ENCODE results near the gene AQP12B.
"Not testable (repeated sequence)": the region's sequence is repeated elsewhere in the genome, so short reads cannot be mapped to it uniquely, and the experiment has no call there.

Gene AQP12B

DNA sequence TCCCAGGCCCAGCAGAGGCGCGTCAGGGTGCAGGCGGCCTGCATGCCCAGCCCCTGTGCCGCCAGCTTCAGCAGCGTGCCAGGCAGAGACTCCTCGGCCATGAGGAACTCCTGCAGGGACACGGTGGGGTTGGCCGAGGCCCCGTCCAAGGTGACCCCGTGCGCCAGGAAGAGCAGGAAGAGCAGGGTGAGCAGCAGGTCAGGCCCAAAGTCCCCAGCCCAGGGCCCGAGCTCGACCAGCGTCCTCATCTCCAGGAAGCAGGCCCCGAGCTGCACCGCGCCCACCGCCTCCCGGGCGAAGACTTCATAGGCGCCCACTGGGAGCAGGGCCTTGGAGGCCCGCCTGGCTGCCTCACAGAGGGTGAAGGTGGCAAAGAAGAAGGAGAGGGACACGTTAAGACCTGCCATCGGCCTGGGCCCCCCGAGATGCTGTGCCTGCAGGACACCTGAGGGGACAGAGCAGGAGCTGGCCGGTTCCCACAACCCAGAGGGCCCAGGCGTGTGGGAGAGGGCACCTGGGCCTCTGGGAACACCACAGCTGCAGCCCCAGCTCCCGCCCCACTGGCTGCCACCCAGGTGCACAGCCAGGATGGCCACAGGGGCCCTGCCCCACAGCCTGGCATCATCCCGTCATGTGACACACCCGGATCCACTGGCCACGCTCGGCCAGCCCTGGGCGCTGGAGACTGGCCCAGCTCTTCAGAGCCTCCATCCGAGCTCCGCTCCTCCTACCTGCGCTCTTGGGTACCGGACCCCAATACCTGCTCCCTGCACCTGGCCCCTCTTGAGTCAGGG, at the start of gene AQP12B:
Gene AQP12B, minus strand, starts transcription at position 455 of the 794 bp plus-strand sequence. Its CDS starts 48 bp downstream, at position 407.
- DNase-seq = not testable (repeated sequence)

- no peak for DNase-seq
Measured at GRCh38 chr2:240732184-240732583, 49.5 kb upstream of the AQP12B start.

DNA sequence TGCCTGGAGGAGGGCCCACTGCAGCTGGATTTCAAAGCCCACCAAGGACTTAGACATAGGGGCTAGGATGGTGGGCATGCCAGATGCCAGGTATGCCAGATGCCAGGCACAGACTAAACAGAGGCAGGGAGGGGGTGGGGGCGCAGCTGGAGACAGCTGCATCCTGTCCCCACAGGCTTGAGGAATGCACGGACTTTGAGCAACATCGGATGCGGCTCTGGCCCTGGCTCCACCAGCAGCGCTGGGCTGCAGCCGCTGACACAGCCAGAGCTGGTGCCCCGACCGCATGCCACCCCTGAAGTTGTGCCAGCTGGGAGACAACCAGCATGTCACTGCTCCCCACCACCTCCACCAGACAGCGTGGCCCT, 48.5 kb upstream of the AQP12B start:
- no peak for DNase-seq

DNA sequence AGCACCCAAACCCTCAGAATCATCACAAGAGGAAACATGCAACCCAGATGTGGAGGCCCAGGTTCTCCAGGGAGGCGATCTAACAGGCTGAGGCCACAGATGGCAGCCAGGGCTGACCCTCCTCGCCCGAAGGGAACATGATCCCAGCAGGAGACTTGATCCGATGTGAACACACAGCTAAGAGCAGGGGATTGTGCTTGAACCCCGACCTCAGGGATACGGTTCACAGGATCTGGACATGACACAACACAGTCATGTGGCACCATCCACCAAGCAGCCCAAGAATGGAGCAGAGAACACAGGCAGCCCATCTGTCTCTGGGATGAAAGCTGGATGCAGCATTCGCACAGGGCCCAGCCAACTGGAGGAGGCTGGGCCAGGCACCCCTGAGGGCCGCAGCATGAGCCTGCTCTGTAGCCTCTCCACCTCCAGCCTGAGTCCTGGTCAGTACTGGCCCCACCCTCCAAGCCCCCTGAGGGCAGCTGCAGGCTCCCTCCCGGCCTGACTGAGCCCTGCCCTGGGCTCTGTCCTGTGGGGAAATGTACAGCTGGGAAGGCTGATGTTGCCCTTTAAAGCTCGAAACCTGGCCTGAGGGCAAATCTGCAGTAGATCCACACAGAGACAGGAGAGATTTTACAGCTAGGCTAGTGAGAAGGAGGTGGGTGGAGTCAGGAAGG, 48.0 kb upstream of the AQP12B start:
- DNase-seq = no peak

DNA sequence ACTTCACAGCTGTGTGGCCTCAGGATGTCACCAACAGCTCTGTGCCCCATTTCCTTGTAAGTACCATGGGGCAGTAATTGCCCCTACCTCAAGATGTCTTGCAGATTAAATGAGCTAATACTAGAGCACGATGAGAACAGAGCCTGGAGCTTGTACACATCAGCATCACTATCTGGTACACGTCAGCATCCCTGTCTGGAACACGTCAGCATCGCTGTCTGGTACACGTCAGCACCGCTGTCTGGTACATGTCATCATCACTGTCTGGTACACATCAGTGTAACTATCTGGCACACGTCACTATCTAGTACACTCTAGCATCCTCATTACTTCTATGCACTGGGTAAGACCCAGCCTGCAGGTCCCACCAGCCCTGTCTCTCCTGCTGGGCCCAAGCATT, 46.1 kb upstream of the AQP12B start:
- DNase-seq = no peak

DNA sequence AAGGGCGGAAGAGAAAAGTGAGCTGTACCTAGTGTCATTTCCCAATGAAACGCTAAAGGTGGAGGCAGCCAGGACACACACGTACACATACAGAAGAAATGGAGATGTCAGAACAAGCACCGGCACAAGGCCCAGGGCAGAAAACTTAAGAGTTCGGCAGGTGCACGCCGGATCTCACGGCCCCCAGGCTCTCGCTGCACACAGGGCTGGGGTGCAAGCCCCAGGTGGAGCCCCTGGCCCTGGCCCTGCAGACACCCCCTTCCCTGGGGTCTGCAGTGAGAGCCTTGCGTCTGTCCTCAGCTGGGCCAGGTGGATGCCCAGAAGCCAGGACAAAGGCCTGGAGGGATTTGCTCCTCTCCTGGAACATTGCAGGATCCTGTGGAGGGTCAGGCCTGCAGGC, 45.7 kb upstream of the AQP12B start:
- DNase-seq = no peak

- no peak for DNase-seq
Measured at GRCh38 chr2:240727913-240728312, 45.2 kb upstream of the AQP12B start.

- no peak for DNase-seq
Measured at GRCh38 chr2:240727439-240727838, 44.8 kb upstream of the AQP12B start.

- no peak for DNase-seq
Measured at GRCh38 chr2:240726876-240727275, 44.2 kb upstream of the AQP12B start.

DNA sequence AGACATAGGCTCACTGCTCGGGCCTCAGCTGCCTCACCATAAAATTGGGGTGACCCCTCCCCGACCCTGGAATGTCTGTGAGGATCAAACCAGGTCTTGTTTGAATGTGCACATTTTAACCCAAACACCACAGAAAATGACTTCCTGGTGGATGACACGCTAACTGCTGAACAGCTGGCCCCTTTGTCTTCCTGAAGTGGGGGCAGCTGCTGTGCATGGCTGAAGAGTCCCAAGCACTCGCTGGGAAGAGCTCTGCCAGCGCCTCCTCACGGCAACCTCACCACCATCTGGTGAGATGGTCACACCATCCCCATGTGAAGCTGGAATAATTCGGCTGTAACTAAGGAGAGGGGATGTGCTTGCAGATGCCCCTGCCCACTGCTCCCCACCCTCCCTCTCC, 43.0 kb upstream of the AQP12B start:
- DNase-seq = no peak

GRCh38 chr2:240725266-240725665, 42.6 kb upstream of the AQP12B start:
- no peak for DNase-seq

DNA sequence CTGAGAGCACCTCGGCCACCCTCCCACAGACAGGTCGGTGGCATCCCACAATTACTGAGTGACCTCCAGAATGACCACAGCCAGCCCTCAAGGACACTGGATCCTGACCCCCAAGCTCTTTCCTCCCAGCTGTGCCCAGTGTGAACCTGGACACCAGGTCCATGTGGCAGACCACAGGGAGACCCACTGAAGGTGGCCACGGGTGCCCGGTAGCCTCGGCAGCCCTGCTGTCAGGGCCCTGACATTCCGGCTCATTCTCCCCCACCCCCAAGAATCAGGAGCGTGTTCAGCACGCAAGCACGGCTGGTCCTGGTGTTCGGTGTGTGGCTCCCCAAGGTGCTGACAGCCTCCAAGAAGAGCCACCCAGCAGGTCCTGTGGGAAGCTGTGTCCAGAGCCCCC, 41.7 kb upstream of the AQP12B start:
- DNase-seq = no peak

DNA sequence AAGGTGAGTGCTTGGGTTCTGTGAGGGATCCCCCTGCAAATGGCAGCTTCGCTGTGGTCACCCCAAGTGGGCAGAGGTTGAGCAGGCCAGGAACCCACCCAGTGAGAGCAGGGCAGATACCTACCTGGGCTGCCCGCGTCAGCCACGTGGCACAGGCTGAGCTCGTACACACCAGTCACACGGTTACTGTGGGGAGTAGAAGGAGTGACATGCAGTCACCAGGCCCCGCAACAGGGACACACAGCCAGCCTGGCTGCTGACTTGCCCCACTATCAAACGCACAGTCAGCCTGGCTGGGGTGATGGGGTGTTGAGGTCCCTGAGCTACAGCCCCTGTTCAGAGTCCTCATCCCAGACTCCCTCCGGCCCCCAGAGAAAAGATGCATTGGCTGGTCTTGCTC, 41.2 kb upstream of the AQP12B start:
- DNase-seq = no peak

DNA sequence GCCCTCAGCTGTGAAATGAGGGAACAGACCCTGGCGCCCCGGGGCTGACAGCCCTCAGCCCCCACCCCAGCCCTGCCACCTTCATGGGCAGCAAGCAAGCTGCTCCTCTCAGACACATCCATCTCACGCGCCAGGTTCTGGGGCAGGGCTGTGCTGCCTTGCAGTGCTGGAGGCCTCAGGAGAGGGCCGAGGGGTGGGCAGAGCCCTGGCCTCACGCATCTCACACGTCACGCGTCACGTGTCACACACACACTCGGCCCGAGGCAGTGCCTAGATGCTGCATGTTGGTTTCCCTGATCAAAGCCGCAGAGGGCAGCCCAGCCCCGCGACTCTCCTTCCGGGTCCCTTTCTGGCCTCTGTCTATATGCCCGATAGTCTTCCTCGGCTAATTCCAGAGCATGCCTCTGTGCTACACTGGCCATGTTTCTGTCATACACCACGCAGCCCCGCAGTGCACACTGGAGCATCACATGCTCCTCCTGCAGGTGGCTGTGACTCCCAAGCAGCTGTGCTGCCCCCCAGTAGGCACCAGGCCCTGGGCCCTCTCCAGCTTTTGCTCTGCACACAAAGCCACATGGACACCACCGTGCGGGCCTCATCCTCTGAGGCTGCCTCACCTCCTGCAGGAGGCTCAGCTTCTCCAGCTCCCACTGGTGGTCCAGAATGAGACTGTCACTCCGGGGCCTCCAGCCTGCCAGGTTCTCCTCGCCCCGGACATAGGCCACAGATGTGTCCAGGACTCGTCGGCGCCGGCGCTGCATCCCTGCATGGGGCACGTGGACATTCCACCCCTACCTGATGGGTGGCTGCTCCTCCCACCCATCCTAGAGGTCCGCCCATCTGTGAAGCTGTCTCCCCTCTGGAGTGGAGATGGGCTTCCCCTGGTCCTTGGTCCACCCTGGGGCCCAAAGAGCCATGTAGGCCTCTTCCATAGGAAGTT, 40.4 kb upstream of the AQP12B start:
- no peak for DNase-seq

GRCh38 chr2:240722376-240722775, 39.7 kb upstream of the AQP12B start:
- no peak for DNase-seq

DNA sequence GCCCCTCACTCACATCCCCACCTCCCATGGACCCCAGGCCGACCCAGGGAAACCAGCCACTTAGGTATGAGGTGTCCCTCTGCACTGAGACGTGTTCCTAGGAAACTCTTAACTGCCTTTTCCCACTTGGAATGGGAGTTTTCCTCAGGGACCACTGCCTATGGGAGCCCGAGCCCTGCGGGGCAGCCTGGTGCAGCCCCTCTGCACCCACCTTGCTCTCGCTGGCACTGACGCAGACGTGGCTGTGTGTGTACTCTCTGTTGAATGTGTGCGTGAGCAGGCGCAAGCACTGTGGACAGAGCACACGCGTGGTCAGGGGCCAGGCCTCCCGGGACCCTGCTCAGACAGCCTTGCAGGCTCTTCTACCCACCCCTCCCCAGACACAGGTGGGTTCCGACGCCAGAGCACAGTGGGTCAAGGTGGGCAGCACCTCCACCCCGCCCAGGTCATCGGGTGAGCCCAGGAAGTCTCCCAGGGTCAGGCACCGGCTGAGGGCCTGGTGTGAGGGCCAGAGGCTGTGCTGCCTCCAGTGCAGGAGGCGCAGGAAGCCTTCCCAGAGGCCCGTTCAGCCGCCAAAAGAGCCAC, 39.0 kb upstream of the AQP12B start:
- no peak for DNase-seq

- DNase-seq = no peak
Measured at GRCh38 chr2:240720686-240721595, 38.3 kb upstream of the AQP12B start.

DNA sequence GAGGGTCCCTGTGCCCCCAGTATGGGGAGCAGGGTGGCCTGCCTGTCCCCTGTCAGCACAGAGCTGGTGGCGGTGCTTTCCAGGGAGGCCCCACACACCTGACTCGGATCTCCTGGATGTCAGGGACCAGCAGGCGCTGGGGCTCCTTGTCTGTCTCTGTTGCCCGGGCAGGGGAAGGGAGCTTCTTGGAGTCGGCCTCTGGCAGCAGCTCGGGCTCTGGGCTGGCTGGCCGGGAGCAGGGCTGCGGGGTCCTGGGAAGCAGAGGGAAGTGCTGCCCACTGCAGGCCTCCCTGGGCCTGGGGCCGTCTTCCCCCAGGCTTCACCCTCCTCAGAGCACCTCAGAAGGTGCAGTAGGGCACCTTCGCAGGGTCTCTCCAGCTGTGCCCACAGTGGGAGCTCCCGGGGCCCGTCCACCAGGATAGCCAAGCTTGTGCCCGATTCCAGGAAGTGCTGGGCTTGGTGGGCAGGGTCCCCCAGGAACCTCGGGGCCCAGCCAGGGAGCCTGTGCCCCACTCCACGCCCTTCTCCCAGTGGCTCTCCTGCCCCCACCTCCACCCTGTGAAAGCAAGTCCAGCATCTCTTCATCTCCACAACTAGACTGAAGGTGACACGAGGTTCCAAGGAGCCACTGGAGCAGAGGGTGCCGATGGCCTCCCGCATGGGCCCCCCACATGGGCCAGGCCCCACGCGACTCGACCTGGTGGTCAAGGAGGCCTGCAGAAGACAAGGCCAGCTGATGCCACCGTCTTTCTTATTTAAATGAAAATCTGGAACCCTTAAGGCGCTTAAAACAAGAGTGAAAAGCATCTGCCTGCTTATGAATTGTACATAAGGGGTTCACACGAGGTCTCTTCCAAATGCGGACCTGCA, 37.2 kb upstream of the AQP12B start:
- no peak for DNase-seq

GRCh38 chr2:240718896-240719490, 36.3 kb upstream of the AQP12B start:
- no peak for DNase-seq

All from stimulated activated CD4-positive, alpha-beta T cell treated with anti-CD3 and anti-CD28 coated beads, Interleukin-4, amount 100 ng/mL, for 1 hour (primary cell).